ENCODE results near the gene LRBA. TPM values are rescaled to one million over a fixed set of nuclear protein-coding genes. Genes with fewer than 3 reads are reported as not detected.
A peak's percentile ranks its signal among the peaks of the same experiment; 100 is the strongest.

Gene LRBA
- total and polyA plus RNA-seq, 9 of the 15 experiments (the other 6 are each of a cell fraction or from before 2014, with no cell fraction given) = 24.2 to 88.7 (median 59.7) TPM

DNA sequence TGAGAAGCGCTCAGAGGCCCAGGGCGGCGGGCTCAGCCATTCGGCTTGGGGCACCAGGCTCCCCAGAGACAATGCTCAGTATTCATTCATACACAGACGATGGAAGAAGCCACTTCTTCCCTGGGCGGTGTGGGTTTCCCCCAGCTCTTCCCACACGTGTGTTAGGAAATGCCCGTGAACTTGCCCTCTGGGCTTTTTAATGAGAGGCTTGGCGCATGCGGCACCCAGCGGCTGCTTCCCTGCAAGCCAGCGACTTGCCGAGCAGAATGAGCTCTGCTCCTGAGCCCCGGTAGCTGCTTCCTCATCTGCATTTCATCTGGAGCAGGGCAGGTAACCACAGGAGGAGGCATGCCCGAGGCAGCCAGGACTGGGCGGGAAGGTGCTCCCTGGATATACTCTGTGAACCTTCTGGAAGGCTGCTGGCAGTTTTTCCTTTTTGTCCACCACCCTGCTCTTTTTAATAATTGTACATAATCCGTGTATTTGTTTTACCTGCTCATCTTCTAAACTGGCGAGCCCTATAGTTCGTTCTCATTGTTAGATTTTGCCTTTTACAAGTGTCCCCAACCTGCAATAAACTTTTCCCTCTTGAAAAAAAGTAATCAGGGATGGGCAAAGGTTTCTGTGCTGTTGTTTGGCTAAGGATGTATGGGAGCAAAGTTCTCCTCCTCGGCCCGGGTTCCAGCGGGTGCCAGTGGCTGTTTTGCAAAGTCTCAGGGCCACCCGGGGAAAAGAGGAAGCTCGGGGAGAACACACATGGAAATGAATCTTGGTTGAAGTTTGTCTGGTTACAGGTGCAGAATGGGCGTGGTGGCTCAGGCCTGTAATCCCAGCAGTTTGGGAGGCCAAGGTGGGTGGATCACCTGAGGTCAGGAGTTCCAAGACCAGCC lies 758.0 kb downstream of the LRBA start (continued):
- TF ChIP-seq HCFC1 (IDR thresholded peaks at IDR 0.05; ENCODE audit: low read depth, low read length) = no peak

DNA sequence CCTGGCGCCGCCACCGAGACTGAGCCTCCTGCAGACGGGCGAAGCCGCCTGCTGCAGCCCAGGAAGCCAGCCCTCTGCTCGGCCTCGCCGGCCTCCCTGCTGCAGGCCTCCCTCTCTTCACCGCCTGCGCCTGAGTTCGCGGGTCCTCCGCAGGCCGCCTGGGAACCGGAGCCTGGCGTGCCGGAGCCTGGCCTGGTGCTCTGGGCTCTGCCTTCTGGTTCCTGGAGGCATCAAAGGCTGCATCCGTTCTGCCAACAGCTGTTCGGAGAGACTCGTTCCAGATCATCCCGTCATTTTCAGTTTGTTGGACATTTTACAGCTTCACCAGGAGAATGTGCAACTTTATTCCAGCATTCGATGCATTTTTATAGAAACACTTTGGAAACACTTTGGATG lies 758.9 kb downstream of the LRBA start:
- H3K4me2 ChIP-seq (ENCODE audit: insufficient read depth, low read length) = no peak overlapping the region
- 0 out of 2 replicates have a peak, but pooled peaks have one; percentile 16 for TF ChIP-seq TFAP4 (CRISPR knock-in tag; IDR thresholded peaks at IDR 0.05; ENCODE audit: borderline replicate concordance)
- TF ChIP-seq ZBTB33 (CRISPR knock-in tag; IDR thresholded peaks at IDR 0.05) = 0 out of 2 replicates have a peak, but pooled peaks have one; percentile 20
- no peak for TF ChIP-seq KLF16 (IDR thresholded peaks at IDR 0.05)
- H3K27me3 ChIP-seq (ENCODE audit: control insufficient read depth in 2 of 2, insufficient read depth in 2 of 2, low read length in 2 of 2) = no peaks in the 10 kb centered on the region
- no peak for FAIRE-seq
- H3K79me2 ChIP-seq (ENCODE audit: control insufficient read depth, insufficient read depth, low read length) = no peaks in the 10 kb centered on the region
- no peak for ATAC-seq
- H3K4me1 ChIP-seq (replicated peaks in 1 of 2; ENCODE audit: control insufficient read depth in 2 of 2, insufficient read depth in 2 of 2, low read length in 2 of 2) = peaks cover 0 to 7% of the 10 kb centered on the region in 2 experiments; a peak in 2 of 5 replicates
- H3K9me3 ChIP-seq (replicated peaks; ENCODE audit: control insufficient read depth, insufficient read depth, low read depth, low read length) = no peaks in the 10 kb centered on the region
- intact Hi-C loops (cut with micrococcal nuclease) (no loop called here), in situ Hi-C loops (cut with MboI) (no loop called here)
- no peak overlapping the region; a peak in 1 of 4 replicates for H3K9ac ChIP-seq (ENCODE audit: insufficient read depth in 1 of 2, low read depth in 2 of 2, low read length in 2 of 2)
- BruUV-seq (replicated peaks) = no TSS peak
- no peak for DNase-seq (ENCODE audit: extremely low read depth in 1 of 4, low spot score in 3 of 4)
- CTCF ChIA-PET (ENCODE audit: low intra/inter-chr PET ratio) = no interaction called here
- H4K20me1 ChIP-seq (replicated peaks; ENCODE audit: control insufficient read depth, insufficient read depth, low read length) = no peaks in the 10 kb centered on the region
- H3K36me3 ChIP-seq (ENCODE audit: control insufficient read depth, insufficient read depth, low read length) = no peaks in the 10 kb centered on the region
- no peak overlapping the region for H3K27ac ChIP-seq (ENCODE audit: extremely low read depth, low read depth, low read length)
- H2AFZ ChIP-seq (ENCODE audit: low read depth, low read length) = no peak overlapping the region
- POLR2A ChIA-PET = interaction anchor here (0.7 kb wide), 1 partner anchor 47 kb away, joined by 3 read pairs; no protein-coding TSS in a partner anchor
- WGBS (ENCODE audit: insufficient coverage, low coverage, missing lambda C conversion rate) = 58% methylated on average over 11 of the region's 23 CpGs
- H3K9me1 ChIP-seq (ENCODE audit: control insufficient read depth, insufficient read depth, low read length) = no peaks in the 10 kb centered on the region
- H3K4me3 ChIP-seq = no peak overlapping the region

Measured in K562 (cell line).